ENCODE data around the gene IKZF1.

The IKZF1 gene

GRCh38 chr7:50287129-50287528 is 17.4 kb upstream of the IKZF1 start:
- H3K27me3 ChIP-seq (ENCODE audit: control insufficient read depth, insufficient read depth, low read length) = no peaks in the 10 kb centered on the region
- H3K9me3 ChIP-seq (ENCODE audit: control insufficient read depth, insufficient read depth, low read length) = no peaks in the 10 kb centered on the region
- no peak overlapping the region for H3K4me3 ChIP-seq (ENCODE audit: low read depth, low read length)
- H3K4me1 ChIP-seq (ENCODE audit: control insufficient read depth, insufficient read depth, low read length) = no peaks in the 10 kb centered on the region
- no peak overlapping the region for H3K9ac ChIP-seq (ENCODE audit: low read depth, low read length)
- H3K36me3 ChIP-seq (ENCODE audit: control insufficient read depth, insufficient read depth, low read length) = no peaks in the 10 kb centered on the region

GRCh38 chr7:50292165-50292757 is 12.3 kb upstream of the IKZF1 start:
- Histone ChIP-seq H3K9me3 (ENCODE audit: control insufficient read depth, insufficient read depth, low read length) (no peaks in the 10 kb centered on the region), H3K4me3 (ENCODE audit: low read depth, low read length) (no peak overlapping the region), H3K36me3 (ENCODE audit: control insufficient read depth, insufficient read depth, low read length) (no peaks in the 10 kb centered on the region), H3K9ac (ENCODE audit: low read depth, low read length) (no peak overlapping the region), H3K27me3 (ENCODE audit: control insufficient read depth, insufficient read depth, low read length) (no peaks in the 10 kb centered on the region), H3K4me1 (ENCODE audit: control insufficient read depth, insufficient read depth, low read length) (no peaks in the 10 kb centered on the region)

DNA sequence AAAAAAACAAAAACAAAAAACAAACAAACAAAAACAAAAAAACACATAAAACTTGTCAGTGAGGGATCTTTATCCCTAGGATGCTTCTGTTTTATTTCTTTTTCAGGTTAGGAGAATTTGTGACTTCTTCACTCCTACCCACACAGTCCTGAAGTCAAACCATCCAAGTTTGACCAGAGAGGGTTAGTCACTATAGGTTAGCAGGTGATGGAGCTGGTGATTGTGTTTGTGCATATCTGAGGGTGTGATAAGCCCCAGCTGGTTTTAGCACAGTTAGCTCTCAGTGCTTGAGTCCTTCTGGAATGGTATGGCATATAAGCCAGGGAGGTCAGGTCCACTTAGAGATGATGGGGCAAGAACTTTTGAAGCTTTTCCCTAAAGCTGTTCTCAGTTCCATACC is 11.8 kb upstream of the IKZF1 start:
- H3K9me3 ChIP-seq (ENCODE audit: control insufficient read depth, insufficient read depth, low read length) = no peaks in the 10 kb centered on the region
- no peak overlapping the region for H3K9ac ChIP-seq (ENCODE audit: low read depth, low read length)
- H3K36me3 ChIP-seq (ENCODE audit: control insufficient read depth, insufficient read depth, low read length) = no peaks in the 10 kb centered on the region
- H3K4me3 ChIP-seq (ENCODE audit: low read depth, low read length) = no peak overlapping the region
- no peaks in the 10 kb centered on the region for H3K27me3 ChIP-seq (ENCODE audit: control insufficient read depth, insufficient read depth, low read length)
- H3K4me1 ChIP-seq (ENCODE audit: control insufficient read depth, insufficient read depth, low read length) = no peaks in the 10 kb centered on the region

DNA sequence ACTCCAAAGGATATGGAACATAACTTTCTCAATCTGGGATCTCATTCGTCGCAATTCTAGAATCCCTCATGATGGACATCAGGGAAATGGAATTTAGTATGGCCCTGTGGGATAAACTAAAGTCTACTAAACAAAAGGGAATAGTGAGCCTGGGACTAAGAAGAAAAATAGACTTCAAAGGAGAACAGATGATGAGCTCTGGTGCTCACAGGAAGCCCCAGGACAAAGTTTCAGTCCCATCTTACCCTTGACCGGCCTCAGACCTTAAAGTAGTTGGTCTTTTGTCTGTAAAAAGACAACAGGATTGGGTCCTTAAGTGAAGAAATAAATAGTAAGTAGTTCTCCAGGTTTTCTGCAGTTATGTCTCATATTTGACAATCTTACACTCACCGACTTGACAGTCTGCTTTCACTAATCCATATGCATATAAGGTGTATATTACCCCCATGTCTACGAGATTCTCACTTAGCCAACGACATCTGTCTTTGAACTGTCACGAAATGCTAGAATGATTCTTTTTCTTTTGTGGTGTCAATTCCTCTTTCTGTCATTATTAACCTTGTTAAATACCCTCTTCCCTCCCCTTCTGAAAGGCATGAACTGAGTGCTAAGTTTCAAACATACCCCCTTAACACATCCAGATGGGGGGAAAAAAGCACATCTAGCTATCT is 10.9 kb upstream of the IKZF1 start:
- no peak overlapping the region for H3K4me3 ChIP-seq (ENCODE audit: low read depth, low read length)

GRCh38 chr7:50295133-50295532 is 9.4 kb upstream of the IKZF1 start:
- Histone ChIP-seq H3K9me3 (ENCODE audit: control insufficient read depth, insufficient read depth, low read length) (no peaks in the 10 kb centered on the region), H3K36me3 (ENCODE audit: control insufficient read depth, insufficient read depth, low read length) (no peaks in the 10 kb centered on the region), H3K9ac (ENCODE audit: low read depth, low read length) (no peak overlapping the region), H3K4me1 (ENCODE audit: control insufficient read depth, insufficient read depth, low read length) (no peaks in the 10 kb centered on the region), H3K27me3 (ENCODE audit: control insufficient read depth, insufficient read depth, low read length) (no peaks in the 10 kb centered on the region), H3K4me3 (ENCODE audit: low read depth, low read length) (no peak overlapping the region)

More for the DNA sequence above, 10.9 kb upstream of the IKZF1 start:
- Histone ChIP-seq H3K9me3 (ENCODE audit: control insufficient read depth, insufficient read depth, low read length) (no peaks in the 10 kb centered on the region), H3K27me3 (ENCODE audit: control insufficient read depth, insufficient read depth, low read length) (no peaks in the 10 kb centered on the region), H3K4me1 (ENCODE audit: control insufficient read depth, insufficient read depth, low read length) (no peaks in the 10 kb centered on the region), H3K36me3 (ENCODE audit: control insufficient read depth, insufficient read depth, low read length) (no peaks in the 10 kb centered on the region), H3K9ac (ENCODE audit: low read depth, low read length) (no peak overlapping the region)

- Histone ChIP-seq H3K4me1 (ENCODE audit: control insufficient read depth, insufficient read depth, low read length) (no peaks in the 10 kb centered on the region), H3K27me3 (ENCODE audit: control insufficient read depth, insufficient read depth, low read length) (peaks cover 3% of the 10 kb centered on the region), H3K9ac (ENCODE audit: low read depth, low read length) (no peak overlapping the region), H3K9me3 (ENCODE audit: control insufficient read depth, insufficient read depth, low read length) (no peaks in the 10 kb centered on the region), H3K36me3 (ENCODE audit: control insufficient read depth, insufficient read depth, low read length) (no peaks in the 10 kb centered on the region), H3K4me3 (ENCODE audit: low read depth, low read length) (no peak overlapping the region)
Measured at GRCh38 chr7:50296799-50297198, 7.7 kb upstream of the IKZF1 start.

DNA sequence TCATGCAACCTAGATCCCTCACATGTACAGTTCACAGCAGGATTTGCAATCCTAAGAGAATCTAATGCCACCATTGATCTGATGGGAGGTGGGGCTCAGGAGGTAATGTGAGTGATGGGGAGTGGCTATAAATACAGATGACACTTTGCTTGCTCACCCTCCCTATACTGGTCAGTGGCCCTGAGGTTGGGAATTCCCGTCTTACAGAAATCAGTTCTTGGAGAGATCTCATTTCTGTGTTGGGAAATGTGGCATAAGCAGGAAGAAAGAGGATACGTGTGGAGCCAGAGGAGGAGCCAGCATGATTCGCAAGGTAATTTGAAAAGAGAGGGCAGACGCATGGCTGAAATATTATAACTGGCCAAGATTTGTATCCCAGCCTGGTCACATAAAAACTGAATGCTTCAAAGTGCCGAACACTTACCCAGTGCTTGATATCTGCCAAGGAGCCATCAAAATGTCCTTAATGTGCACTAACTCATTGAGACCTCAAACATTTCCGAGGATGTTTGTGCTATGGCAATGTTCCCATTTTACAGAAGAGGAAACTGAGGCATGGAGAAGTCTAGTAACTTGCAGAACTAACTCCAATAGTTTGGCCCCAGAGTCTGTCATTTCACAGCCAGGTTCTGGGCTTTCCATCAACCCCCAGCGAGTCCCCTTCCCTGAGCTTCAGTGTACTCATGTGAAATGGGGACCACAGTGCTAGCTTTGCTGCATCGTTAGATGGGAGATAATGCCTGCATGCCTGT is 5.5 kb upstream of the IKZF1 start:
- Histone ChIP-seq H3K4me1 (ENCODE audit: control insufficient read depth, insufficient read depth, low read length) (no peaks in the 10 kb centered on the region), H3K9me3 (ENCODE audit: control insufficient read depth, insufficient read depth, low read length) (peaks cover 4% of the 10 kb centered on the region), H3K27me3 (ENCODE audit: control insufficient read depth, insufficient read depth, low read length) (peaks cover 21% of the 10 kb centered on the region), H3K4me3 (ENCODE audit: low read depth, low read length) (no peak overlapping the region), H3K9ac (ENCODE audit: low read depth, low read length) (no peak overlapping the region), H3K36me3 (ENCODE audit: control insufficient read depth, insufficient read depth, low read length) (no peaks in the 10 kb centered on the region)

DNA sequence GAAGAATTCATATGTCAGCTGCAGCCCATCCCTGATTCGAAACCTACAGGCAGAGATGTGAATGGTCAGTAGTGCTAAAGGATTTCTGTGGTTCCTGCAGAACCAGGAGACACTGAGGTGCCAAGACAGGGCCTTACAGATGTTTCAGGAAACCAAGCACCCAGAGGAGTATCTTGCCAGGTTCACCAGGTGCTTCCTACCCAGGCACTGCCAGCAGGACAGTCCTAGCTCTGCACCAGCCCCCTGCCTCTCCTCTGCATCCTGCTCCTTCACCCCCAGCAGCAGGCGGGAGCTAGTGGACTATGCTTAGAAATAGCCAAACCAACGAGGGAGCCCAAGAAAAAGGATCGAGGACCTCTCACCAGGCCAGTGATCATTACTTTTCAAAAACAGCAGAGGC is 4.2 kb upstream of the IKZF1 start:
- Histone ChIP-seq H3K4me1 (ENCODE audit: control insufficient read depth, insufficient read depth, low read length) (no peaks in the 10 kb centered on the region), H3K9ac (ENCODE audit: low read depth, low read length) (no peak overlapping the region), H3K9me3 (ENCODE audit: control insufficient read depth, insufficient read depth, low read length) (peaks cover 4% of the 10 kb centered on the region), H3K27me3 (ENCODE audit: control insufficient read depth, insufficient read depth, low read length) (peaks cover 31% of the 10 kb centered on the region), H3K4me3 (ENCODE audit: low read depth, low read length) (no peak overlapping the region), H3K36me3 (ENCODE audit: control insufficient read depth, insufficient read depth, low read length) (no peaks in the 10 kb centered on the region)

GRCh38 chr7:50302486-50303334 is 1.8 kb upstream of the IKZF1 start:
- H3K27me3 ChIP-seq (ENCODE audit: control insufficient read depth, insufficient read depth, low read length) = peaks cover 53% of the 10 kb centered on the region

GRCh38 chr7:50303335-50304128 is 984 bp upstream of the IKZF1 start:
- no peaks in the 10 kb centered on the region for H3K36me3 ChIP-seq (ENCODE audit: control insufficient read depth, insufficient read depth, low read length)
- H3K9ac ChIP-seq (ENCODE audit: low read depth, low read length) = no peak overlapping the region
- no peaks in the 10 kb centered on the region for H3K4me1 ChIP-seq (ENCODE audit: control insufficient read depth, insufficient read depth, low read length)
- peak overlapping the region; percentile 67 for H3K4me3 ChIP-seq (ENCODE audit: low read depth, low read length)
- peaks cover 59% of the 10 kb centered on the region for H3K27me3 ChIP-seq (ENCODE audit: control insufficient read depth, insufficient read depth, low read length)
- peaks cover 4% of the 10 kb centered on the region for H3K9me3 ChIP-seq (ENCODE audit: control insufficient read depth, insufficient read depth, low read length)

More at GRCh38 chr7:50302486-50303334, 1.8 kb upstream of the IKZF1 start:
- H3K36me3 ChIP-seq (ENCODE audit: control insufficient read depth, insufficient read depth, low read length) = no peaks in the 10 kb centered on the region
- no peak overlapping the region for H3K9ac ChIP-seq (ENCODE audit: low read depth, low read length)
- H3K4me3 ChIP-seq (ENCODE audit: low read depth, low read length) = peak overlapping the region; percentile 67
- peaks cover 4% of the 10 kb centered on the region for H3K9me3 ChIP-seq (ENCODE audit: control insufficient read depth, insufficient read depth, low read length)
- H3K4me1 ChIP-seq (ENCODE audit: control insufficient read depth, insufficient read depth, low read length) = no peaks in the 10 kb centered on the region

Data from iPS-15b (cell line).